OCI-LY7 (cell line): Measurements from ENCODE around the gene POLR2J2.
"Not testable (repeated sequence)": the region's sequence is repeated elsewhere in the genome, so short reads cannot be mapped to it uniquely, and the experiment has no call there.

ENCODE experiments used
- EZH2phosphoT487 ChIP-seq: fragments of 200-600 bp; sonication (generic); IDR thresholded peaks from 2 replicates; pipeline ENCODE4 v1.6.1; 2018; ENCODE audit warnings: low read depth, borderline replicate concordance, mild to moderate bottlenecking, mixed run types, antibody characterized with exemption, low read length, moderate library complexity, mixed read lengths
- TF ChIP-seq, protein P1 (sequence below): fragments of 200-600 bp; sonication (generic); conservative IDR thresholded peaks from 2 replicates; pipeline ENCODE4 v1.5.1; 2014; ENCODE audit warnings: mild to moderate bottlenecking, antibody characterized with exemption, low read length, moderate library complexity, mixed read lengths

DNA sequence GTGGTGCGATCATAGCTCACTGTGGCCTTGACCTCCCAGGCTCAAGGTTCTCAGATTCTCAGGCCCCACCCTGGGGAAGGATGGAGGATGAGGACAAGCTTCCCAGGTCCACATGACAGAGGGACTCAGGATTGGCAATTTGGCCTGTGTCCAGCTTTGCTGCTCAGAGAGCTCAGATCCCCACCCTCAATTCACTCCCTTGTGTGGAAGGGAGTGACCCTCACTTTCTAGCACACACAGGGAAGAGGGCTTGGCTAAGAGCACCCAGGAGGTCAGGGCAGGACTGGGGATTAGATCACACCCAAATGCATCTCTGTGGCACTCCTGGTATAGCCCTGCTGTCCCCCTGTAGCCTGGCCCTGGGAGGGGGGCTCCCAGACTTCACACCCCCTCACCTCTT lies 28.1 kb downstream of the POLR2J2 start:
- TF ChIP-seq, protein P1, sequence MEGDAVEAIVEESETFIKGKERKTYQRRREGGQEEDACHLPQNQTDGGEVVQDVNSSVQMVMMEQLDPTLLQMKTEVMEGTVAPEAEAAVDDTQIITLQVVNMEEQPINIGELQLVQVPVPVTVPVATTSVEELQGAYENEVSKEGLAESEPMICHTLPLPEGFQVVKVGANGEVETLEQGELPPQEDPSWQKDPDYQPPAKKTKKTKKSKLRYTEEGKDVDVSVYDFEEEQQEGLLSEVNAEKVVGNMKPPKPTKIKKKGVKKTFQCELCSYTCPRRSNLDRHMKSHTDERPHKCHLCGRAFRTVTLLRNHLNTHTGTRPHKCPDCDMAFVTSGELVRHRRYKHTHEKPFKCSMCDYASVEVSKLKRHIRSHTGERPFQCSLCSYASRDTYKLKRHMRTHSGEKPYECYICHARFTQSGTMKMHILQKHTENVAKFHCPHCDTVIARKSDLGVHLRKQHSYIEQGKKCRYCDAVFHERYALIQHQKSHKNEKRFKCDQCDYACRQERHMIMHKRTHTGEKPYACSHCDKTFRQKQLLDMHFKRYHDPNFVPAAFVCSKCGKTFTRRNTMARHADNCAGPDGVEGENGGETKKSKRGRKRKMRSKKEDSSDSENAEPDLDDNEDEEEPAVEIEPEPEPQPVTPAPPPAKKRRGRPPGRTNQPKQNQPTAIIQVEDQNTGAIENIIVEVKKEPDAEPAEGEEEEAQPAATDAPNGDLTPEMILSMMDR, result not testable (repeated sequence)
- TF ChIP-seq EZH2phosphoT487, result not testable (repeated sequence)
